Measurements from ENCODE around the gene SOAT2. TPM values are rescaled to one million over a fixed set of nuclear protein-coding genes. Genes with fewer than 3 reads are reported as not detected.

The SOAT2 gene
- polyA plus RNA-seq, 1 experiment, result 0.34 TPM

GRCh38 chr12:53060064-53060720 is 43.1 kb upstream of the SOAT2 start:
- no peaks in the 10 kb centered on the region for H3K27me3 ChIP-seq (ENCODE audit: control insufficient read depth, insufficient read depth, low read length)
- ChIA-PET CTCF (interaction anchor here (1.7 to 17.3 kb wide), 3 partner anchors 9 to 13 kb away, joined by 5 to 285 read pairs (median 5); partner anchors contain the start of gene TNS2), POLR2A (interaction anchor here (0.6 kb wide), 1 partner anchor 38 kb away, joined by 17 read pairs; no protein-coding TSS in a partner anchor)
- H3K4me3 ChIP-seq (ENCODE audit: low read depth, low read length), result no peak overlapping the region
- DNase-seq (ENCODE audit: low read depth), result no peak
- TF ChIP-seq CTCF (IDR thresholded peaks at IDR 0.05; ENCODE audit: insufficient read depth, low read depth, low read length), result no peak
- peaks cover 62% of the 10 kb centered on the region for H3K36me3 ChIP-seq (ENCODE audit: control insufficient read depth, insufficient read depth, low read length)

GRCh38 chr12:53060721-53061276 is 42.5 kb upstream of the SOAT2 start:
- DNase-seq (ENCODE audit: low read depth), result no peak
- H3K4me3 ChIP-seq (ENCODE audit: low read depth, low read length), result no peak overlapping the region
- H3K27me3 ChIP-seq (ENCODE audit: control insufficient read depth, insufficient read depth, low read length), result no peaks in the 10 kb centered on the region
- H3K36me3 ChIP-seq (ENCODE audit: control insufficient read depth, insufficient read depth, low read length), result peaks cover 57% of the 10 kb centered on the region
- ChIA-PET POLR2A (interaction anchor here (0.6 kb wide), 1 partner anchor 38 kb away, joined by 17 read pairs; no protein-coding TSS in a partner anchor), CTCF (interaction anchor here (1.2 to 17.3 kb wide), 3 partner anchors 8 to 22 kb away, joined by 3 to 285 read pairs (median 5); partner anchors contain the start of gene TNS2)
- TF ChIP-seq CTCF (IDR thresholded peaks at IDR 0.05; ENCODE audit: insufficient read depth, low read depth, low read length), result no peak

- POLR2A ChIA-PET, result no interaction called here
- Histone ChIP-seq H3K4me3 (ENCODE audit: low read depth, low read length) (no peak overlapping the region), H3K27me3 (ENCODE audit: control insufficient read depth, insufficient read depth, low read length) (no peaks in the 10 kb centered on the region), H3K36me3 (ENCODE audit: control insufficient read depth, insufficient read depth, low read length) (peaks cover 59% of the 10 kb centered on the region)
- no peak for DNase-seq (ENCODE audit: low read depth)
- TF ChIP-seq CTCF (IDR thresholded peaks at IDR 0.05; ENCODE audit: insufficient read depth, low read depth, low read length), result 0 out of 2 replicates have a peak, but pooled peaks have one; percentile 14
- CTCF ChIA-PET, result interaction anchor here (0.7 to 17.3 kb wide), 4 partner anchors 12 to 136 kb away, joined by 3 to 285 read pairs (median 10); partner anchors contain the start of gene TNS2
Observed at GRCh38 chr12:53061404-53062010, 41.8 kb upstream of the SOAT2 start.

- TF ChIP-seq CTCF (IDR thresholded peaks at IDR 0.05; ENCODE audit: insufficient read depth, low read depth, low read length), result no peak
- ChIA-PET CTCF (interaction anchor here (0.7 to 17.3 kb wide), 6 partner anchors 11 to 135 kb away, joined by 3 to 416 read pairs (median 12); partner anchors contain the start of genes IGFBP6, SOAT2 and TNS2), POLR2A (no interaction called here)
- H3K36me3 ChIP-seq (ENCODE audit: control insufficient read depth, insufficient read depth, low read length), result peaks cover 57% of the 10 kb centered on the region
- no peak for DNase-seq (ENCODE audit: low read depth)
- no peaks in the 10 kb centered on the region for H3K27me3 ChIP-seq (ENCODE audit: control insufficient read depth, insufficient read depth, low read length)
- no peak overlapping the region for H3K4me3 ChIP-seq (ENCODE audit: low read depth, low read length)
Observed at GRCh38 chr12:53062011-53062961, 41.0 kb upstream of the SOAT2 start.
